Activated CD4-positive, alpha-beta T cell treated with anti-CD3 and anti-CD28 coated beads for 36 hours (primary cell): ENCODE measurements around the gene TPPP. TPM values are rescaled to one million over a fixed set of nuclear protein-coding genes. Genes with fewer than 3 reads are reported as not detected.

ENCODE experiments used
- ATAC-seq: fragments of 200-7000 bp; cut with Tn5 transposase; one replicate; pipeline ENCODE4 v1.10.0; 2021; ENCODE audit warnings: mild to moderate bottlenecking, moderate library complexity
- CTCF ChIA-PET: fragments of 350-600 bp; sonication (Branson Sonifier 250); formaldehyde crosslinking; loops from one replicate; lab custom pipeline; 2021; ENCODE audit warnings: antibody characterized with exemption; lab: Charles Lee
- POLR2A ChIA-PET: fragments of 350-600 bp; sonication (Branson Sonifier 250); formaldehyde crosslinking; loops from one replicate; lab custom pipeline; 2021; ENCODE audit warnings: antibody characterized with exemption, inconsistent platforms; lab: Charles Lee
- DNase-seq: peaks from one replicate; pipeline ENCODE4 v3.0.0-alpha.2; 2020
- H3K27ac Mint-ChIP-seq: one replicate; pipeline ENCODE4 v1.8.0; 2021; ENCODE audit warnings: mixed read lengths
- H3K27me3 Mint-ChIP-seq: one replicate; pipeline ENCODE4 v1.8.0; 2021; ENCODE audit warnings: mixed read lengths
- H3K36me3 Mint-ChIP-seq: one replicate; pipeline ENCODE4 v1.8.0; 2021; ENCODE audit warnings: low read depth, mixed read lengths
- H3K4me1 Mint-ChIP-seq: one replicate; pipeline ENCODE4 v1.8.0; 2021; ENCODE audit warnings: mixed read lengths
- H3K4me3 Mint-ChIP-seq: one replicate; pipeline ENCODE4 v1.8.0; 2021; ENCODE audit warnings: mild to moderate bottlenecking, moderate library complexity, mixed read lengths
- H3K9me3 Mint-ChIP-seq: one replicate; pipeline ENCODE4 v1.8.0; 2021; ENCODE audit warnings: low read depth, mixed read lengths
- intact Hi-C, 2 experiments: fragments of 100-400 bp; cut with DNase I in 1 of 2; cut with micrococcal nuclease in 1 of 2; formaldehyde crosslinking; loops; one replicate each; pipeline versions ENCODE4 v1.14.2 to v1.15.1; 2022 to 2024; cut with DNase I, micrococcal nuclease
- total RNA-seq, 2 experiments: library from RNA; stranded (reverse); gene quantifications; one replicate each; pipeline ENCODE4 v1.2.3, GENCODE V29; 2021

TPPP gene
- total RNA-seq, 2 experiments from 2014 or later = 0.21 TPM

DNA sequence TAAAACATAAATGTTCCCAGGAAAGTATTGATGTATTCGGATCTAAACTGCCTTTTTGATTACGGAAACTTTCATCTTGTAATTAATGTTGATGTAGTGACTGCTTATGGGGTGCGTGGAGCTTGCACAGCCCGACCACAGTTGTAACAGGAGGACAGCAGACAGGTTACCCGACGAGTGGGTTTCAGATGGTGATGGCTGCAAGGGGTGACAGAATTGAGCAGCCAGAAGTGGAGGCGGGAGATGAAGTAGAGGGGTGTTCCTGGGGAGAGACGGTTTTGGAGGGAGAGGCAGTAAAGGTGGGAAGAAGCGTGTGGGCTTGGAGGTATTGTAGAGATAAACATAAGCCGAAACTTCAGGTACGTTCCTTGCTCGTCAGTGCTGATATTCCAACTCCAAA lies 75.3 kb downstream of the TPPP start:
- peaks cover 30% of the 10 kb centered on the region for H3K4me1 Mint-ChIP-seq
- POLR2A ChIA-PET = no interaction called here
- no peak for ATAC-seq
- intact Hi-C loops = loop anchor here in 1 of 2 experiments (10.0 kb wide), 1 partner anchor 727 kb away; the partner anchor contains the start of gene CLPTM1L
- no peak for DNase-seq
- H3K36me3 Mint-ChIP-seq = peaks cover 42% of the 10 kb centered on the region
- H3K27ac Mint-ChIP-seq = no peak overlapping the region
- H3K9me3 Mint-ChIP-seq = peaks cover 6% of the 10 kb centered on the region
- CTCF ChIA-PET = no interaction called here
- no peaks in the 10 kb centered on the region for H3K27me3 Mint-ChIP-seq
- H3K4me3 Mint-ChIP-seq = no peak overlapping the region

DNA sequence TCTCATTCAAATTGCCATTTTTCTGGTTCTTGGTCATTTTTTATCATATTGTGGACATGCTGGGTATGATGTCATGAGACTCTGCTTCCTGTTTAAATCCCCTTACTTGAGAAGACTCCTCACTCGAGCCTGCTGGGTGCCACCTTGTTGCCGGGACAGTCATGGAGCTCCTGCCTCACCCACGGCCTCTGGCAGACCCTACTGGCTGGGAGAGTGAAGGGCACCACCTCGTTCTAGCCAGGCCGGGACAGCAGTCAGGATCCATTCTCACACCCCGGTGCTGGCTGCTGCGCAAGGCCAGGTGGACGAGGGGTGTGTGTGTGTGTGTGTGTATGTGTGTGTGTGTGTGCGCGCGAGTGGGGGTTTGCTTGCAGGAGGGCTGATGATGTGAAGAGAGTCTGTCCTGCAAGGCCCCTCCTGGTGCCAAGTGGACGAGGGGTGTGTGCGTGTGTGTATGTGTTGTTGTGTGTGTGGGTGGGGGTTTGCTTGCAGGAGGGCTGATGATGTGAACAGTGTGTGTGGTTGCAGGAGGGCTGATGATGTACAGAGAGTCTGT lies 76.6 kb downstream of the TPPP start:
- no peak for DNase-seq
- intact Hi-C loops = loop anchor here in 1 of 2 experiments (10.0 kb wide), 1 partner anchor 728 kb away; the partner anchor contains the start of gene CLPTM1L
- Mint-ChIP-seq H3K27me3 (no peaks in the 10 kb centered on the region), H3K9me3 (peaks cover 8% of the 10 kb centered on the region), H3K36me3 (peaks cover 39% of the 10 kb centered on the region), H3K4me3 (no peak overlapping the region), H3K4me1 (peaks cover 32% of the 10 kb centered on the region), H3K27ac (no peak overlapping the region)
- ChIA-PET POLR2A (interaction anchor here (0.7 kb wide), 1 partner anchor 492 kb away, joined by 3 read pairs; no protein-coding TSS in a partner anchor), CTCF (no interaction called here)
- no peak for ATAC-seq

DNA sequence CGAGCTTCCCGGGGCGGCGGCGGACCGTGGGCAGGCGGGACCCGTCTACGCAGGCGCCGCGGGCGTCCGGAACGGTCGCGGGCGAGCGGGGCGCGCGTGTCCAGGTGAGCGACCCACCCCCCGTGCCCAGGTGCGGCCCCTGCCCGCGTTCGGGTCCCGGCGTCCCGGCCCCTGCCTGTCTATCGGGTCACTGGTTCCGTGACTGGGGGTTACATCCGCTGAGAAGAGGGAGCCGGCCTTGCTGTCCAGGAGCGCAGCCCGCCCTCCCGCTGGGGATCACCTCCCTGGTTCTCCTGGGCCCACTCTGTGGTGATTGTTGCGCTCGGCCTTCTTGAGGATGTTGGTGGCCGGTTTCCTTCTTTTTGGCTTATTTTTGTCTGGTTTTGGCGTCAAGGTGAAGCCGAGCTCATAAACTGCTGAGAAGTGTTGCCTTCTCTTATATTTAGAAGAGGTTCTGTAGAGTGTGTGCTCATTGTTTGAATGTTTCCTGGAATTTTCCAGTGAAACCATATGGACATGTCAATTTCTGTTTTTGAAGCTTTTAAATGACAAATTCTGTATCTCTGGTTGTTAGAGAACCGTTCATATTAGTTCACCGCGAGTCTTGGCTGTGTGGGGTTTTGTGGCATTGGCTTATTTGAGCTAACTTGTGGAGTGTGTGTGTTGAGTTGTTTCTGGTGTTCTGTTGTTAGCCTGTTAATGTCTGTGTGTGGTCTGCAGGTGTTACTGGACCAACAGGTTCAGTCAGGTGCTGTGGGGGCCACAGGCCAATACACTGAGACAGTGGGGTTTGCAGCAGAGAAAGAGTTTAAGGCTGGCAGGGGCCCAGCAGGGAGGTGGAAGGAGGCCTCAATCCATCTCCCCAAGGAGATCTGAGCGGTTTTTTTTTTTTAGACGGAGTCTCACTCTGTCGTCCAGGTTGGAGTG lies 80.4 kb downstream of the TPPP start:
- Mint-ChIP-seq H3K4me1 (peaks cover 46% of the 10 kb centered on the region), H3K36me3 (peaks cover 29% of the 10 kb centered on the region), H3K27ac (peak overlapping the region; percentile 79), H3K27me3 (peaks cover 1% of the 10 kb centered on the region), H3K4me3 (peak overlapping the region; percentile 79), H3K9me3 (peaks cover 8% of the 10 kb centered on the region)
- ChIA-PET CTCF (interaction anchor here (0.6 to 1.3 kb wide), 4 partner anchors 8 to 562 kb away, joined by 3 read pairs; no protein-coding TSS in a partner anchor), POLR2A (interaction anchor here (0.7 kb wide), 1 partner anchor 142 kb away, joined by 3 read pairs; no protein-coding TSS in a partner anchor)
- ATAC-seq (peak; percentile 32), DNase-seq (no peak)
- intact Hi-C loops = loop anchor here (1.0 to 10.0 kb wide), 13 partner anchors 80 to 732 kb away; partner anchors contain the start of genes AHRR (in 1 of the 2), BRD9 (in 1 of the 2), CCDC127 (in 1 of the 2) and CLPTM1L (in 1 of the 2)

DNA sequence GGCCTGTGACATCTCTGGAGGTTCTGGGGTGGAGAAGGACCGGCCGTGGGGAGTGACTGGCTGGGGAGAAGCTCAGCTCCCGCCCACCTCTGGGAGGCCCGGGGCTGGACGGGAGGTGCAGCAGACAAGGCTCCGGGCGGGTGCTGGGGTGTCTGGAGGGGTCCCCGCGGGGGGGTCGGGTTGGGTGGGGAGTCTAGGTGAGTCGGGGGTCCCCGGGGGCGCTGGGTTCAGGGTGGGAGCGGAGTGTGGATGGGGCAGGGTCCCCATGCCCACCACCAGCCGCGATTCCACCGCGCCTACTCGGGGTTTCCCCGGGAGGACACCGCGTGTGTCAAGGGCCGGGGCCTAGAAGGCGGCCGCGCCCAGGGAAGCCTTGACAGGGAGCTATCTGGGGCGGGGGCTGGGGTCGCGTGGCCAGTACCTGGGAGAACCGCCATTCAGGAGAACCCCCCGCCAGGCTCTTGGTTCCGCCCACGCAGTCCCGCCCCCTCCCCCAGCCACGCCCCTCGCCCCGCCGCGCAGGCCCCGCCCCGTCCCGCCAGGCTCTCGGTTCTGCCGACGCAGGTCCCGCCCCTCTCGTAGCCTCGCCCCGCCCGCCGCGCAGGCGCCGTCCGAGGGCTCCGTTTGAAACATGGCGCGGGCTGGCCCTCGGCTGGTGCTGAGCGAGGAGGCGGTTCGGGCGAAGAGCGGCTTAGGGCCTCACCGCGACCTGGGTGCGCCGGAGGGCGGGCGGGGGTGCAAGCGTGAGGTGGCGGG lies 81.2 kb downstream of the TPPP start, which contains the start of gene CEP72:
Gene CEP72 (plus strand): TSS at position 610 of the 756 bp plus-strand sequence. CDS start 22 bp downstream, at position 632.
- ChIA-PET CTCF (interaction anchor here (0.6 kb wide), 1 partner anchor 563 kb away, joined by 3 read pairs; no protein-coding TSS in a partner anchor), POLR2A (no interaction called here)
- H3K36me3 Mint-ChIP-seq = peaks cover 28% of the 10 kb centered on the region
- H3K27me3 Mint-ChIP-seq = peaks cover 5% of the 10 kb centered on the region
- peak within 1 kb of the TSS; percentile 79 for H3K4me3 Mint-ChIP-seq
- peaks cover 8% of the 10 kb centered on the region for H3K9me3 Mint-ChIP-seq
- peak within 1 kb of the TSS; percentile 79 for H3K27ac Mint-ChIP-seq
- ATAC-seq = peak; percentile 97
- peak; percentile 97 for DNase-seq
- intact Hi-C loops = loop anchor here (1.0 to 10.0 kb wide), 13 partner anchors 81 to 733 kb away; partner anchors contain the start of genes AHRR (in 1 of the 2), BRD9 (in 1 of the 2), CCDC127 (in 1 of the 2) and CLPTM1L (in 1 of the 2)
- peaks cover 53% of the 10 kb centered on the region for H3K4me1 Mint-ChIP-seq

DNA sequence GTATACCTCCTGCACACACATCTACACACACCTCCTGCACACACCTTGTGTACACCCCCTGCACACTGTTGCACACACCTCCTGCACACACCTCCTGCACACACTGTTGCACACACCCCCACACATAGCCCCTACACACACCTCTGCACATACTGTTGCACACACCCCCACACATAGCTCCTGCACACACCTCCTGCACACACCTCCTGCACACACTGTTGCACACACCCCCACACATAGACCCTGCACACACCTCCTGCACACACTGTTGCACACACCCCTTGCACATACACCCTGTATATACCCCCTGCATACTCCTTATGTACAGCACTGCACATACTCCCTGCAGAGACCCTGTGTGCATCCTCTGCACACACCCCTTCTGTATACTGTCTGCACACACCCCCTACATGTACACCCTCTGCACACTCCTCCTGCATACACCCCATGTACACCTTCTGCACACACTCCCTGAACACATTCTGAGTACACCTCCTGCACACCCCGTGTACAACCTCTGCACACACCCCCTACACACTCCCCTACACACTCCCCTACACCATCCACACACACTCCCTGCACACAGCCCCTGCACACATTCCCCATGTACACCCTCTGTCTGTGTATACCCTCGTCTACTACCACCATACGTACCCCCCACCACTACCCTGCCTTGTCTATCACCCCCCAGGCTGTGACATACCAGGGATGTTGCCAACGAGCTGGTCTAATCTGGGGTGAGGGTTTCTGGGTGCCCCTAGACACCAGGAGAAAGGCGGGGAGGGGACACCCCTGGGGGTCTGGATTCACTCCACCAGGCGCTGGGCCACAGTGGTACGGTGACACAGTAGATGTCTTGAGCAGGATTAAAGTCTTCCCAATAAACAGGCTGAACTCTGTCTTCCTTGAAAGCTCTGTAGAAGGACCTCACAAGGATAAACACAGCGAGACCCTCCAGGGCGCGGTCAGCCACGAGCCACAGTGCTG lies 82.1 kb downstream of the TPPP start:
- ATAC-seq = no peak
- Mint-ChIP-seq H3K27ac (peak overlapping the region; percentile 39), H3K4me1 (peaks cover 47% of the 10 kb centered on the region), H3K27me3 (peaks cover 5% of the 10 kb centered on the region), H3K9me3 (peaks cover 8% of the 10 kb centered on the region), H3K36me3 (peaks cover 20% of the 10 kb centered on the region), H3K4me3 (peak overlapping the region; percentile 79)
- intact Hi-C loops = loop anchor here (5.0 to 10.0 kb wide), 4 partner anchors 139 to 734 kb away; partner anchors contain the start of gene CLPTM1L (in 1 of the 2)
- POLR2A ChIA-PET = no interaction called here
- CTCF ChIA-PET = no interaction called here
- no peak for DNase-seq

DNA sequence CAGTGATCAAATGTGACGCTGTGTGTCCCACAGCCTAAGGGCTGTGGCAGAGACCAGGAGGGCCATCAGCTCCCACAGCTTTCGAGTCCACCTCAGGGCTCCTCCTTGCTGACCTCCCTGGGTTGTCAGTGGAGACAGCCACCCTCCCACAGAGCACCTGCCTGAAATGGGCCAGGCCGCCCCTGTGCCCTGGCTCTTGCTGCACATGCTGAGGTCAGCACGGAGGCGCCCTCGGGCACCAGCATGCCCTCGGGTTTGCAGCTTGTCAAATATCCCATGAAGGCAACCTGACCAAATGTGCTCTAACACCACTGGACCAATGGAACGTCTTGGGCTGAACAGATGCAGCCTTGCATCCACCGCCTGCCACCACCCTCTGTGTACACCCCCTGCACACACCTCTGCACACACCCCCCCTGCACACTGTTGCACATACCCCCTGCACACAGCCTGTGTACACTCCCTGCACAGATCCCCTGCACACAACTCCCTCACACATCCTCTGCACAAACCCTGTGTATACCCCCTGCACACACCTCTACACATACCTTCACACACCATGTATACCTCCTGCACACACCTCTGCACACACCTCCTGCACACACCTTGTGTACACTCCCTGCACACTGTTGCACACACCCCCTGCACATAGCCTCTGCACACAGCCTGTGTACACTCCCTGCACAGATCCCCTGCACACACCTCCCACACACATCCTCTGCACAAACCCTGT lies 83.0 kb downstream of the TPPP start:
- Mint-ChIP-seq H3K4me3 (no peak overlapping the region), H3K4me1 (peaks cover 42% of the 10 kb centered on the region), H3K27me3 (peaks cover 5% of the 10 kb centered on the region), H3K36me3 (peaks cover 13% of the 10 kb centered on the region), H3K27ac (no peak overlapping the region), H3K9me3 (peaks cover 3% of the 10 kb centered on the region)
- ChIA-PET CTCF (no interaction called here), POLR2A (no interaction called here)
- ATAC-seq = no peak
- intact Hi-C loops = loop anchor here (5.0 to 10.0 kb wide), 4 partner anchors 138 to 735 kb away; partner anchors contain the start of gene CLPTM1L (in 1 of the 2)
- DNase-seq = no peak

Other genes with a start within 250 kb of the TPPP start
- 1 to 10 TPM; 2.1 to 2.4 TPM for gene SLC9A3, start 168.9 kb downstream of the TPPP start, total RNA-seq
- 10 to 100 TPM; 23.7 to 26.4 TPM for gene CEP72, start 81.0 kb downstream of the TPPP start, total RNA-seq
- gene ZDHHC11B, start 91.4 kb upstream of the TPPP start, total RNA-seq = under 1 TPM; 0.48 to 0.61 TPM
- 1 to 10 TPM; 6.4 to 8.5 TPM for gene ZDHHC11, start 157.6 kb upstream of the TPPP start, total RNA-seq
- gene BRD9, start 199.4 kb upstream of the TPPP start, total RNA-seq = 10 to 100 TPM; 46.7 to 49.7 TPM
- gene TRIP13, start 199.5 kb upstream of the TPPP start, total RNA-seq = 10 to 100 TPM; 34.4 to 34.7 TPM